H9 (cell line): Measurements from ENCODE around the gene UQCRFS1. TPM values are rescaled to one million over a fixed set of nuclear protein-coding genes. Genes with fewer than 3 reads are reported as not detected.
A peak's percentile ranks its signal among the peaks of the same experiment; 100 is the strongest.

Experiments
- DNase-seq: peaks from one replicate; pipeline ENCODE4 v3.0.0-alpha.2; 2017
- H2AFZ ChIP-seq: one replicate; pipeline ENCODE4 v1.6.1; 2013; ENCODE audit warnings: mild to moderate bottlenecking, low read length, control low read depth, moderate library complexity
- H2AK5ac ChIP-seq: 2 replicates; pipeline ENCODE4 v1.6.1; 2013; ENCODE audit warnings: low read length, control low read depth, mixed read lengths; ENCODE audit not compliant: insufficient read length
- H2BK120ac ChIP-seq: one replicate; pipeline ENCODE4 v1.6.1; 2013; ENCODE audit warnings: low read depth, mild to moderate bottlenecking, low read length, control low read depth, inconsistent platforms; ENCODE audit not compliant: poor library complexity, severe bottlenecking
- H2BK12ac ChIP-seq: 2 replicates; pipeline ENCODE4 v1.6.1; 2013; ENCODE audit warnings: low read length, control low read depth, mixed read lengths, low read depth; ENCODE audit not compliant: insufficient read length
- H2BK15ac ChIP-seq: 2 replicates; pipeline ENCODE4 v1.6.1; 2013; ENCODE audit warnings: low read depth, low read length, control low read depth
- H2BK20ac ChIP-seq: one replicate; pipeline ENCODE4 v1.6.1; 2013; ENCODE audit warnings: low read depth, mild to moderate bottlenecking, low read length, control low read depth, inconsistent platforms; ENCODE audit not compliant: poor library complexity, severe bottlenecking
- H2BK5ac ChIP-seq: 2 replicates; pipeline ENCODE4 v1.6.1; 2013; ENCODE audit warnings: low read length, control low read depth, mixed read lengths; ENCODE audit not compliant: insufficient read length
- H3K14ac ChIP-seq: 2 replicates; pipeline ENCODE4 v1.6.1; 2013; ENCODE audit warnings: low read length, control low read depth; ENCODE audit not compliant: insufficient read depth
- H3K18ac ChIP-seq: 2 replicates; pipeline ENCODE4 v1.6.1; 2013; ENCODE audit warnings: low read depth, mild to moderate bottlenecking, mixed read lengths, low read length, control low read depth; ENCODE audit not compliant: insufficient read length
- H3K23ac ChIP-seq: 2 replicates; pipeline ENCODE4 v1.6.1; 2013; ENCODE audit warnings: low read length, control low read depth, mixed read lengths, low read depth; ENCODE audit not compliant: insufficient read length
- H3K23me2 ChIP-seq: 2 replicates; pipeline ENCODE4 v1.6.1; 2013; ENCODE audit warnings: low read depth, mild to moderate bottlenecking, mixed read lengths, low read length, control low read depth; ENCODE audit not compliant: insufficient read length, poor library complexity, severe bottlenecking
- H3K27ac ChIP-seq: 2 replicates; pipeline ENCODE4 v1.5.1; 2013; ENCODE audit warnings: low read length, control low read depth, mixed read lengths, low read depth; ENCODE audit not compliant: insufficient read length
- H3K27me3 ChIP-seq: 2 replicates; pipeline ENCODE4 v1.6.1; 2013; ENCODE audit warnings: low read length, control low read depth, inconsistent platforms; ENCODE audit not compliant: insufficient read depth
- H3K4ac ChIP-seq: 2 replicates; pipeline ENCODE4 v1.6.1; 2013; ENCODE audit warnings: low read depth, mild to moderate bottlenecking, control low read depth, inconsistent platforms, low read length, moderate library complexity
- H3K4me1 ChIP-seq: 2 replicates; pipeline ENCODE4 v1.6.1; 2013; ENCODE audit warnings: low read length, control low read depth, inconsistent platforms; ENCODE audit not compliant: insufficient read depth
- H3K4me2 ChIP-seq: 2 replicates; pipeline ENCODE4 v1.6.1; 2013; ENCODE audit warnings: low read length, control low read depth, mixed read lengths; ENCODE audit not compliant: insufficient read length, insufficient read depth
- H3K56ac ChIP-seq: 2 replicates; pipeline ENCODE4 v1.6.1; 2013; ENCODE audit warnings: low read depth, mild to moderate bottlenecking, mixed read lengths, low read length, control low read depth; ENCODE audit not compliant: insufficient read length
- H3K79me1 ChIP-seq: 2 replicates; pipeline ENCODE4 v1.6.1; 2013; ENCODE audit warnings: low read depth, mild to moderate bottlenecking, moderate library complexity, low read length, control low read depth, inconsistent platforms; ENCODE audit not compliant: insufficient read depth, poor library complexity, severe bottlenecking
- H3K79me2 ChIP-seq: 2 replicates; pipeline ENCODE4 v1.6.1; 2013; ENCODE audit warnings: low read length, control low read depth, inconsistent platforms; ENCODE audit not compliant: insufficient read depth
- H3K9ac ChIP-seq: 2 replicates; pipeline ENCODE4 v1.6.1; 2013; ENCODE audit warnings: low read length, control low read depth, mixed read lengths; ENCODE audit not compliant: insufficient read length; ENCODE audit errors: extremely low read depth
- H3K9me3 ChIP-seq: one replicate; pipeline ENCODE4 v1.6.1; 2013; ENCODE audit warnings: low read depth, low read length, inconsistent platforms; ENCODE audit not compliant: control insufficient read depth
- H3T11ph ChIP-seq: one replicate; pipeline ENCODE4 v1.6.1; 2013; ENCODE audit warnings: mild to moderate bottlenecking, low read length, control low read depth, inconsistent platforms
- H4K20me1 ChIP-seq: one replicate; pipeline ENCODE4 v1.6.1; 2013; ENCODE audit not compliant: control insufficient read depth, insufficient read length, insufficient read depth
- H4K5ac ChIP-seq: 2 replicates; pipeline ENCODE4 v1.6.1; 2013; ENCODE audit warnings: low read depth, mild to moderate bottlenecking, mixed read lengths, low read length, control low read depth; ENCODE audit not compliant: insufficient read length
- H4K8ac ChIP-seq: replicated peaks from 2 replicates; pipeline ENCODE4 v1.6.1; 2013; ENCODE audit warnings: low read length, control low read depth, mixed read lengths, low read depth; ENCODE audit not compliant: insufficient read length
- H4K91ac ChIP-seq: 2 replicates; pipeline ENCODE4 v1.6.1; 2013; ENCODE audit warnings: low read depth, mild to moderate bottlenecking, moderate library complexity, mixed read lengths, low read length, control low read depth; ENCODE audit not compliant: insufficient read length
- H3K27ac Mint-ChIP-seq, 3 experiments: 2 replicates in 2 of 3; 3 replicates in 1 of 3; pipeline ENCODE4 v1.8.0; 2020 to 2021; ENCODE audit warnings: mixed read lengths in 3 of 3, mild to moderate bottlenecking in 1 of 3, moderate library complexity in 1 of 3
- H3K27me3 Mint-ChIP-seq: 2 replicates; pipeline ENCODE4 v1.8.0; 2021; ENCODE audit warnings: low read depth, mild to moderate bottlenecking, moderate library complexity, mixed read lengths
- H3K36me3 Mint-ChIP-seq, 3 experiments: 2 replicates in 2 of 3; 3 replicates in 1 of 3; pipeline ENCODE4 v1.8.0; 2020 to 2021; ENCODE audit warnings: low read depth in 3 of 3, mixed read lengths in 3 of 3; ENCODE audit not compliant: insufficient read depth in 1 of 3
- H3K4me1 Mint-ChIP-seq, 2 experiments: 2 replicates each; pipeline ENCODE4 v1.8.0; 2020; ENCODE audit warnings: mixed read lengths in 2 of 2
- H3K4me3 Mint-ChIP-seq, 2 experiments: 2 replicates in 1 of 2; 3 replicates in 1 of 2; pipeline ENCODE4 v1.8.0; 2020 to 2021; ENCODE audit warnings: mild to moderate bottlenecking in 2 of 2, mixed read lengths in 2 of 2, moderate library complexity in 1 of 2
- H3K9me3 Mint-ChIP-seq, 2 experiments: 2 replicates in 1 of 2; 3 replicates in 1 of 2; pipeline ENCODE4 v1.8.0; 2020; ENCODE audit warnings: mild to moderate bottlenecking in 2 of 2, mixed read lengths in 2 of 2, moderate library complexity in 1 of 2
- WGBS: extraction: QIAGEN DNeasy Blood & Tissue Kit; methylation state at CpG from one replicate; pipeline ENCODE4 v1.1.7; 2013; ENCODE audit warnings: missing lambda C conversion rate, low lambda C conversion rate, mixed read lengths; ENCODE audit not compliant: insufficient read length; ENCODE audit errors: extremely low coverage; 5-methylcytosine and 5-hydroxymethylcytosine counted together
- total RNA-seq: library from RNA; stranded (reverse); gene quantifications from 2 replicates; pipeline ENCODE4 v1.2.1, GENCODE V29; 2021
- TF ChIP-seq, protein P1 (sequence below): fragments of 200-600 bp; sonication (generic); conservative IDR thresholded peaks from 3 replicates; pipeline ENCODE4 v1.8.0; 2021; ENCODE audit warnings: antibody characterized with exemption, mild to moderate bottlenecking

UQCRFS1 gene
- total RNA-seq, 1 experiment from 2014 or later, result 46.1 TPM

GRCh38 chr19:29256516-29256915 lies 43.6 kb upstream of the UQCRFS1 start:
- no peak overlapping the region for H3K4ac ChIP-seq
- no peak overlapping the region for H2BK12ac ChIP-seq
- no peak overlapping the region for H3K9ac ChIP-seq
- H3K23ac ChIP-seq, result no peak overlapping the region
- no peak overlapping the region for H2BK120ac ChIP-seq
- TF ChIP-seq, protein P1, sequence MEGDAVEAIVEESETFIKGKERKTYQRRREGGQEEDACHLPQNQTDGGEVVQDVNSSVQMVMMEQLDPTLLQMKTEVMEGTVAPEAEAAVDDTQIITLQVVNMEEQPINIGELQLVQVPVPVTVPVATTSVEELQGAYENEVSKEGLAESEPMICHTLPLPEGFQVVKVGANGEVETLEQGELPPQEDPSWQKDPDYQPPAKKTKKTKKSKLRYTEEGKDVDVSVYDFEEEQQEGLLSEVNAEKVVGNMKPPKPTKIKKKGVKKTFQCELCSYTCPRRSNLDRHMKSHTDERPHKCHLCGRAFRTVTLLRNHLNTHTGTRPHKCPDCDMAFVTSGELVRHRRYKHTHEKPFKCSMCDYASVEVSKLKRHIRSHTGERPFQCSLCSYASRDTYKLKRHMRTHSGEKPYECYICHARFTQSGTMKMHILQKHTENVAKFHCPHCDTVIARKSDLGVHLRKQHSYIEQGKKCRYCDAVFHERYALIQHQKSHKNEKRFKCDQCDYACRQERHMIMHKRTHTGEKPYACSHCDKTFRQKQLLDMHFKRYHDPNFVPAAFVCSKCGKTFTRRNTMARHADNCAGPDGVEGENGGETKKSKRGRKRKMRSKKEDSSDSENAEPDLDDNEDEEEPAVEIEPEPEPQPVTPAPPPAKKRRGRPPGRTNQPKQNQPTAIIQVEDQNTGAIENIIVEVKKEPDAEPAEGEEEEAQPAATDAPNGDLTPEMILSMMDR, result no peak
- no peak overlapping the region for H3K4me3 Mint-ChIP-seq
- peaks cover 28 to 29% of the 10 kb centered on the region in 2 experiments for H3K4me1 Mint-ChIP-seq
- H2BK5ac ChIP-seq, result no peak overlapping the region
- no peak overlapping the region for H2AFZ ChIP-seq
- no peak overlapping the region for H3K18ac ChIP-seq
- no peaks in the 10 kb centered on the region for H3K23me2 ChIP-seq
- no peak overlapping the region for H3T11ph ChIP-seq
- no peak overlapping the region for H3K14ac ChIP-seq
- no peak overlapping the region for H3K56ac ChIP-seq
- H3K4me1 ChIP-seq, result no peaks in the 10 kb centered on the region
- H3K27ac Mint-ChIP-seq, result peak overlapping the region in 1 of 3 experiments; percentile 49; a peak in 1 of 7 replicates
- no peak overlapping the region for H2BK15ac ChIP-seq
- no peak overlapping the region for H4K5ac ChIP-seq
- no peaks in the 10 kb centered on the region for H3K79me2 ChIP-seq
- DNase-seq, result no peak
- H4K91ac ChIP-seq, result no peak overlapping the region
- peaks cover 4 to 12% (median 10%) of the 10 kb centered on the region in 3 experiments; a peak in 4 of 7 replicates for H3K36me3 Mint-ChIP-seq
- peaks cover 8 to 13% of the 10 kb centered on the region in 2 experiments for H3K9me3 Mint-ChIP-seq
- no peak overlapping the region for H2BK20ac ChIP-seq
- H4K20me1 ChIP-seq, result no peaks in the 10 kb centered on the region
- no peaks in the 10 kb centered on the region for H3K79me1 ChIP-seq
- H3K27me3 Mint-ChIP-seq, result peaks cover 8% of the 10 kb centered on the region
- H3K27me3 ChIP-seq, result no peaks in the 10 kb centered on the region
- no CpG with 5 or more reads among the region's 2 CpGs for WGBS
- H2AK5ac ChIP-seq, result no peak overlapping the region
- H3K27ac ChIP-seq, result no peak overlapping the region
- no peak overlapping the region for H4K8ac ChIP-seq
- H3K4me2 ChIP-seq, result no peak overlapping the region
- peaks cover 6% of the 10 kb centered on the region for H3K9me3 ChIP-seq
